ENCODE data around the gene NANOS3. TPM values are rescaled to one million over a fixed set of nuclear protein-coding genes. Genes with fewer than 3 reads are reported as not detected.

Gene NANOS3
- total and polyA plus RNA-seq, 2 experiments from 2014 or later = not detected

DNA sequence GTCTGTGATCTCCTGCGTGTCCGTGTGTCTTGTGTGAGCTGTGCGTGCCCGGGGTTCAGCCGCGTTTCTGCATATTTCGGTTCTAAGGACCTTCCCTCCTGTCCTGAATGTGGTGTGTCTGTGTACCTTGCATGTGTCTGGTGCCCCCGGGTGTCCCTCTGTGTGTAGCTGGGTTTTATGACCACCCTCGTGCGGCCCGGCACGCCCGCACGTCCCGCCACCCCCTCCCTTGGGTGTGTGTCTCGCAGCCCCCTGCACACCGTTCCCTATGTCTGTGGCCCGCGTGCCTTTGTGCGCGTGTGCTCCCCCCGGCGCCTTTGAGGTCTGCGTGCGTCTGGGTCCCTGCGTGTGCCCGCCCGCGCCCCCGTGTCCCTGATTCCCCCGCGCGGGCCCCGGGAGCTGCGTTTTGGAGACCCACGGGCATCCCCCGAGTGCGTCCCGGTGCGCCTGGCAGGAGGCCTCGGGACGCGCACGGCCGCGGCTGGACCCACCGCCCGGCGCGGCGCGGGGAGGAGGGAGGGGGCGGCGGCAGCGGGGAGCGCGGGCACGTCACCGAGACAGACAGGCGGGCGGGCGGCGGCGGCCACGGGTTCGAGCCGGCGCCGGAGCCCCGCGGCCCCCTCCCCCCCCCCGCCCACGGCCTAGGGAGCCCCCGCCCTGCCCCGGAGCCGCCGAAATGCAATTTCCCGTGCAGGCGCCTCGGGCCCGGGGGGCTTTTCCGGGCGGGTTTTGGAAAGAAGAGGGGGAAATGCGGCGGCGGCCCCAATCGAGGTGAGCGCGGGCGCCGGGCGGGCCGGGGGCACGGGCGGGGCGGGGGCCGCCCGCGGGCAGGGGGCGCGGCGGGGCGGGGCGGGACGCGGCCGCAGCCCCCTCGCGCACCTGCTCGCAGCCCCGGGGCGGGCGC is 12.0 kb upstream of the NANOS3 start (continued):
- no peak for TF ChIP-seq CTCF (conservative IDR thresholded peaks at IDR 0.05; ENCODE audit: low read depth in 2 of 2)
- TF ChIP-seq EZH2 (IDR thresholded peaks at IDR 0.05; ENCODE audit: low read depth, unreplicated experiment) = peak; percentile 31
- TF ChIP-seq, protein P1, sequence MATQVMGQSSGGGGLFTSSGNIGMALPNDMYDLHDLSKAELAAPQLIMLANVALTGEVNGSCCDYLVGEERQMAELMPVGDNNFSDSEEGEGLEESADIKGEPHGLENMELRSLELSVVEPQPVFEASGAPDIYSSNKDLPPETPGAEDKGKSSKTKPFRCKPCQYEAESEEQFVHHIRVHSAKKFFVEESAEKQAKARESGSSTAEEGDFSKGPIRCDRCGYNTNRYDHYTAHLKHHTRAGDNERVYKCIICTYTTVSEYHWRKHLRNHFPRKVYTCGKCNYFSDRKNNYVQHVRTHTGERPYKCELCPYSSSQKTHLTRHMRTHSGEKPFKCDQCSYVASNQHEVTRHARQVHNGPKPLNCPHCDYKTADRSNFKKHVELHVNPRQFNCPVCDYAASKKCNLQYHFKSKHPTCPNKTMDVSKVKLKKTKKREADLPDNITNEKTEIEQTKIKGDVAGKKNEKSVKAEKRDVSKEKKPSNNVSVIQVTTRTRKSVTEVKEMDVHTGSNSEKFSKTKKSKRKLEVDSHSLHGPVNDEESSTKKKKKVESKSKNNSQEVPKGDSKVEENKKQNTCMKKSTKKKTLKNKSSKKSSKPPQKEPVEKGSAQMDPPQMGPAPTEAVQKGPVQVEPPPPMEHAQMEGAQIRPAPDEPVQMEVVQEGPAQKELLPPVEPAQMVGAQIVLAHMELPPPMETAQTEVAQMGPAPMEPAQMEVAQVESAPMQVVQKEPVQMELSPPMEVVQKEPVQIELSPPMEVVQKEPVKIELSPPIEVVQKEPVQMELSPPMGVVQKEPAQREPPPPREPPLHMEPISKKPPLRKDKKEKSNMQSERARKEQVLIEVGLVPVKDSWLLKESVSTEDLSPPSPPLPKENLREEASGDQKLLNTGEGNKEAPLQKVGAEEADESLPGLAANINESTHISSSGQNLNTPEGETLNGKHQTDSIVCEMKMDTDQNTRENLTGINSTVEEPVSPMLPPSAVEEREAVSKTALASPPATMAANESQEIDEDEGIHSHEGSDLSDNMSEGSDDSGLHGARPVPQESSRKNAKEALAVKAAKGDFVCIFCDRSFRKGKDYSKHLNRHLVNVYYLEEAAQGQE (IDR thresholded peaks at IDR 0.05; ENCODE audit: unreplicated experiment) = no peak

DNA sequence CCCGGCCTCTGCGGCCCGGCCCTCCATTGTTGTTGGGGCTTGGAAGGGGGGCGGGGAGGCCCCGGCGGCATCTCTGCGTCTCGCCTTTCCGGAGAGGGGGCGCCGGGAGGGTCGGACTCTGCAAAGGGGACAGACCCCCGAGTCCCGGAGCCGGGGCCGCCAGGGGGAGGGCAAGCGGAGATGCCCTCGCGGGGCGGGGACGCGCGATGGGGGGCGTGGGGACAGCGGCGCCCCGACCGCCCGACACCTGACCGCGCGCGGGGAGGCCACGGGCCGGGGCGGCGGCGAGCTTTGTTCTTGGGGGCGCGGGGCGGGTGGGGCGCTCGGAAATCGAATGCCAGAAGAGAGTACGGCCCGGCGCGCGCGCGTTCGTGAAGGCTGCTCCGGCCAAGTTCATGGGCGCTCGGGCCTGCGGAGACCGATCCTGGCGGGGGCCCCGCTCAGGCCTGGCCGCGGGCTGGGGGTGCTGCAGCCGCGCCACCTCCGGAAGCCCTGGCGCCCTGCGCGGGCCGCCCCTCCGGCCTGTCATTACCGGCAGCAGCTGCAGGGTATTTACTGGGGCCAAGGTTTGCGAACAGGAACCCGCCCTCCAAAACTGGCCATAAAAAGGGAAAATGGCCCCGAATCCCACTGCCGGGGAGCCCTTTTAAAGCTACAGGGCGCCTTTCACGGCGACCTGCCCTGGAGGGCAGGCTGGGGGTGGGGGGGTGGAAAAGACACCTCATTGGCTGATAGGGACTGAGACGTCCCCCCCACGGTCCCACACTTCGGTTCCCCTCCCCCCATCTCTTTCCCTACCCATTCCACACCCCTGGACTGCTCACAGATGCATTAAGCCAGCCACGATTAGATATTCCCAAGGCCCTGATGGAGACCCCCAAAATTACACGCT is 11.1 kb upstream of the NANOS3 start:
- no peaks in the 10 kb centered on the region for H3K36me3 ChIP-seq (ENCODE audit: insufficient read depth)
- DNase-seq (ENCODE audit: low spot score) (no peak), ATAC-seq (peak; percentile 9; the same call in 2 of the 3 replicates)
- peaks cover 10% of the 10 kb centered on the region for H3K4me1 ChIP-seq (ENCODE audit: insufficient read depth)
- no peaks in the 10 kb centered on the region; the same call in 2 of the 3 replicates for H3K9me3 Mint-ChIP-seq
- peak overlapping the region; percentile 61 for H3K4me3 Mint-ChIP-seq
- H3K79me2 ChIP-seq (replicated peaks; ENCODE audit: insufficient read depth) = no peaks in the 10 kb centered on the region
- no peaks in the 10 kb centered on the region for H3K9me2 ChIP-seq (ENCODE audit: insufficient read depth)
- H3K27me3 Mint-ChIP-seq (ENCODE audit: insufficient read depth, low read depth, poor library complexity) = peaks cover 75% of the 10 kb centered on the region
- H3K27ac ChIP-seq (ENCODE audit: low read depth) = no peak overlapping the region
- TF ChIP-seq STAT1 (IDR thresholded peaks at IDR 0.05; ENCODE audit: unreplicated experiment) (no peak), EZH2phosphoT487 (IDR thresholded peaks at IDR 0.05; ENCODE audit: unreplicated experiment) (no peak), JUNB (IDR thresholded peaks at IDR 0.05; ENCODE audit: unreplicated experiment) (no peak), NANOG (IDR thresholded peaks at IDR 0.05; ENCODE audit: borderline replicate concordance) (no peak)
- H3K27ac Mint-ChIP-seq = no peak overlapping the region
- peak overlapping the region; percentile 60 for H3K4me3 ChIP-seq
- peaks cover 79% of the 10 kb centered on the region for H3K27me3 ChIP-seq (ENCODE audit: insufficient read depth)
- no peaks in the 10 kb centered on the region; the same call in 2 of the 3 replicates for H3K36me3 Mint-ChIP-seq (ENCODE audit: low read depth)
- peak overlapping the region; percentile 81 for H2AFZ ChIP-seq
- peaks cover 25% of the 10 kb centered on the region for H3F3A ChIP-seq (replicated peaks; ENCODE audit: low read depth)
- H4K20me1 ChIP-seq (replicated peaks; ENCODE audit: insufficient read depth) = no peaks in the 10 kb centered on the region
- peak overlapping the region; percentile 82 for H3K4me2 ChIP-seq
- H3K4me1 Mint-ChIP-seq = peaks cover 15% of the 10 kb centered on the region

Measured in GM23338 (cell line).